GM12878 (cell line): Measurements from ENCODE around the gene ADGRF4.

Experiments used
- CTCF ChIP-seq, 3 experiments: IDR thresholded peaks in 2 of 3; conservative IDR thresholded peaks in 1 of 3; 2 replicates each; pipeline ENCODE4 v1.5.1; 2011; ENCODE audit warnings: low read depth in 3 of 3, low read length in 3 of 3, mild to moderate bottlenecking in 3 of 3, control low read depth in 2 of 3, moderate library complexity in 2 of 3, inconsistent platforms in 1 of 3, mixed read lengths in 1 of 3; ENCODE audit not compliant: control insufficient read depth in 2 of 3, insufficient read depth in 1 of 3; ENCODE audit errors: extremely low read depth in 1 of 3
- EZH2 ChIP-seq: IDR thresholded peaks from 2 replicates; pipeline ENCODE4 v1.6.1; 2012; ENCODE audit warnings: low read depth, mild to moderate bottlenecking, control low read depth, inconsistent platforms, low read length, borderline replicate concordance; ENCODE audit not compliant: control insufficient read depth
- JUND ChIP-seq: IDR thresholded peaks from 2 replicates; pipeline ENCODE4 v1.6.1; 2012; ENCODE audit warnings: low read depth, mild to moderate bottlenecking, low read length, improper control_type of control experiment, moderate library complexity
- MTA2 ChIP-seq: fragments of 450-650 bp; IDR thresholded peaks from 2 replicates; pipeline ENCODE4 v1.6.1; 2016; ENCODE audit warnings: low read depth, mild to moderate bottlenecking, moderate library complexity
- RUNX3 ChIP-seq: IDR thresholded peaks from 2 replicates; pipeline ENCODE4 v1.6.1; 2012; ENCODE audit warnings: low read length, inconsistent platforms
- ZZZ3 ChIP-seq: IDR thresholded peaks from 2 replicates; pipeline ENCODE4 v1.6.1; 2011; ENCODE audit warnings: low read depth; ENCODE audit not compliant: control insufficient read depth, insufficient read length

- no peak for TF ChIP-seq MTA2
- peak; percentile 41; the same call in 1 of the 2 replicates for TF ChIP-seq RUNX3
- no peak for TF ChIP-seq ZZZ3
- TF ChIP-seq CTCF (IDR thresholded peaks at IDR 0.05 in 2 of 3, conservative IDR thresholded peaks at IDR 0.05 in 1 of 3; ENCODE audit: control insufficient read depth in 2 of 3, extremely low read depth in 1 of 3, insufficient read depth in 1 of 3, low read depth in 3 of 3, low read length in 3 of 3): no peak
- no peak for TF ChIP-seq JUND
- no peak for TF ChIP-seq EZH2
Observed at GRCh38 chr6:47749757-47750156, 51.4 kb downstream of the ADGRF4 start.
